ENCODE results near the gene CGAS.

GRCh38 chr6:73388433-73388799 lies 63.7 kb downstream of the CGAS start:
- TF ChIP-seq BHLHE40 (IDR thresholded peaks at IDR 0.05; ENCODE audit: borderline replicate concordance) (no peak), ZNF384 (IDR thresholded peaks at IDR 0.05) (no peak), NFRKB (IDR thresholded peaks at IDR 0.05) (no peak), SUZ12 (IDR thresholded peaks at IDR 0.05) (no peak), ARNT (IDR thresholded peaks at IDR 0.05) (no peak), PKNOX1 (IDR thresholded peaks at IDR 0.05) (no peak), FOXA1 (IDR thresholded peaks at IDR 0.05) (no peak), FOXM1 (IDR thresholded peaks at IDR 0.05; ENCODE audit: borderline replicate concordance) (no peak), CTBP1 (IDR thresholded peaks at IDR 0.05; ENCODE audit: borderline replicate concordance) (no peak), ELF4 (IDR thresholded peaks at IDR 0.05) (no peak), HDGF (IDR thresholded peaks at IDR 0.05; ENCODE audit: borderline replicate concordance) (no peak), SP1 (IDR thresholded peaks at IDR 0.05) (no peak), L3MBTL2 (conservative IDR thresholded peaks at IDR 0.05) (no peak)
